ENCODE results near the gene PRSS12.

DNA sequence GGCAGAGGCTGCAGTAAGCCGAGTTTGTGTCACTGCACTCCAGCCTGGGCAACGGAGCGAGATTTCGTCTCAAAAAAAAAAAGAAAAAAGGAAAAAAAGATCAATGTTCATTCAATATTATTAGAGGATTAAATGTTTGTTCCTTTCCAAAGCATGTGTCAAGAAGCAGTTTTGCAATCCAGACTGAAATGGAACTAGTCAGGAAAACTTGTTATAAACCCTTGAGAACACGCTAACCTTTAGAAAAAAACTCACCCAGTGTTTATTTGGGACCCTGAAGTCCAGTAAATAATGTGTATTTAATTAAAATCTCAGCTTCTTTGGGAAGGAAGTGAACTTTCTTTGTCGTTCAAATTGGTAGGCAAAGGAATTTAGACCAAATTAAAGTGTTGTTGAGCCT lies 16.4 kb upstream of the PRSS12 start:
- no peak for TF ChIP-seq POLR2AphosphoS5 (IDR thresholded peaks at IDR 0.05; ENCODE audit: low read depth, low read length)
- no peak for TF ChIP-seq RAD21 (IDR thresholded peaks at IDR 0.05; ENCODE audit: low read length)
- TF ChIP-seq NRF1 (IDR thresholded peaks at IDR 0.05; ENCODE audit: low read depth, low read length) = no peak
- no peak for TF ChIP-seq EZH2phosphoT487 (IDR thresholded peaks at IDR 0.05; ENCODE audit: borderline replicate concordance, low read depth)
- TF ChIP-seq, protein P1, sequence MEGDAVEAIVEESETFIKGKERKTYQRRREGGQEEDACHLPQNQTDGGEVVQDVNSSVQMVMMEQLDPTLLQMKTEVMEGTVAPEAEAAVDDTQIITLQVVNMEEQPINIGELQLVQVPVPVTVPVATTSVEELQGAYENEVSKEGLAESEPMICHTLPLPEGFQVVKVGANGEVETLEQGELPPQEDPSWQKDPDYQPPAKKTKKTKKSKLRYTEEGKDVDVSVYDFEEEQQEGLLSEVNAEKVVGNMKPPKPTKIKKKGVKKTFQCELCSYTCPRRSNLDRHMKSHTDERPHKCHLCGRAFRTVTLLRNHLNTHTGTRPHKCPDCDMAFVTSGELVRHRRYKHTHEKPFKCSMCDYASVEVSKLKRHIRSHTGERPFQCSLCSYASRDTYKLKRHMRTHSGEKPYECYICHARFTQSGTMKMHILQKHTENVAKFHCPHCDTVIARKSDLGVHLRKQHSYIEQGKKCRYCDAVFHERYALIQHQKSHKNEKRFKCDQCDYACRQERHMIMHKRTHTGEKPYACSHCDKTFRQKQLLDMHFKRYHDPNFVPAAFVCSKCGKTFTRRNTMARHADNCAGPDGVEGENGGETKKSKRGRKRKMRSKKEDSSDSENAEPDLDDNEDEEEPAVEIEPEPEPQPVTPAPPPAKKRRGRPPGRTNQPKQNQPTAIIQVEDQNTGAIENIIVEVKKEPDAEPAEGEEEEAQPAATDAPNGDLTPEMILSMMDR (IDR thresholded peaks at IDR 0.05) = no peak
- TF ChIP-seq TAF1 (IDR thresholded peaks at IDR 0.05; ENCODE audit: borderline replicate concordance, low read depth, low read length) = no peak
- no peak for TF ChIP-seq FOXJ3 (CRISPR knock-in tag; IDR thresholded peaks at IDR 0.05)
